GM12865 (cell line): ENCODE data around the gene RNF115.

Experiments used
- DNase-seq: peaks from one replicate; pipeline ENCODE4 v3.0.0; 2010; ENCODE audit warnings: low read depth
- H3K4me3 ChIP-seq: 2 replicates; pipeline ENCODE4 v1.5.1; 2011; ENCODE audit warnings: mild to moderate bottlenecking, low read depth, low read length, control low read depth
- CTCF ChIP-seq: IDR thresholded peaks from 2 replicates; pipeline ENCODE4 v1.5.1; 2011; ENCODE audit warnings: low read length, control low read depth, low read depth, inconsistent platforms; ENCODE audit not compliant: insufficient read depth; ENCODE audit errors: missing control alignments

The RNF115 gene

GRCh38 chr1:145692785-145693443, 131.0 kb downstream of the RNF115 start:
- no peak for TF ChIP-seq CTCF
- no peak for DNase-seq
- H3K4me3 ChIP-seq: no peak overlapping the region

GRCh38 chr1:145690587-145691558, 133.0 kb downstream of the RNF115 start:
- H3K4me3 ChIP-seq: no peak overlapping the region
- peak; percentile 73 for DNase-seq
- TF ChIP-seq CTCF: no peak

GRCh38 chr1:145689922-145690321, 134.0 kb downstream of the RNF115 start:
- DNase-seq: no peak
- H3K4me3 ChIP-seq: no peak overlapping the region
- no peak for TF ChIP-seq CTCF

- TF ChIP-seq CTCF: no peak
- no peak for DNase-seq
- H3K4me3 ChIP-seq: no peak overlapping the region
These were observed 135.0 kb downstream of the RNF115 start for GRCh38 chr1:145688924-145689323.
